ENCODE data around the gene TRPM2. TPM values are rescaled to one million over a fixed set of nuclear protein-coding genes. Genes with fewer than 3 reads are reported as not detected.

TRPM2 gene
- total and polyA plus RNA-seq, 10 of the 15 experiments (the other 5 are each of a cell fraction or from before 2014, with no cell fraction given): 0.03 to 9.1 (median 2.6) TPM

DNA sequence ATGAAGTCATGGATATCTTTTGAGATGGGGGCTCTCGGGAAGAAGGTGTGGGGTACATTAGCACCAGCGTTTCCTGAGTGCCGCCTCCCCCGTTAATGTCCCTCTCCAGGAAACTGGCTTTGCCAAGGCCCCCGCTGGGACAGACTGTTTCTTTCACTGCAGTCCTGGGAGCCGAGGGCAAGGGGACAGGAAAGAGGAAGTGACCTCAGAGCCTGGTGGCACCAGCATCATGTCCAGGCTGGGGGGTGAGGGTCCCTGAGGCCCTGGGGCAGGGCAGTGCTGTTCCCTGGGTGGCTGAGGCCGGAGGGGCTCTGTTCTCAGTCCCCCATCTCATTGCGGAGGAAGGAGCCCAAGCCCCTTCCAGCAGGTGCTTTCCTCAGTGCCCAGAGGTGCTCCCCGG lies 47.7 kb upstream of the TRPM2 start:
- no peak overlapping the region for H3K27ac ChIP-seq (ENCODE audit: control insufficient read depth, insufficient read depth)
- no peaks in the 10 kb centered on the region for H3K27me3 ChIP-seq (replicated peaks in 1 of 2; ENCODE audit: control insufficient read depth in 2 of 2, insufficient read depth in 2 of 2, low read length in 1 of 2)
- RAD21 ChIA-PET (ENCODE audit: unreplicated experiment): interaction anchor here (2.0 kb wide), 1 partner anchor 10 kb away, joined by 9 read pairs; no protein-coding TSS in a partner anchor
- ATAC-seq (no peak), FAIRE-seq (no peak), DNase-seq (ENCODE audit: low read depth, low spot score) (no peak)
- CTCF ChIA-PET: interaction anchor here (1.5 kb wide), 1 partner anchor 10 kb away, joined by 3 read pairs; no protein-coding TSS in a partner anchor
- in situ Hi-C loops (cut with MboI): no loop called here
- no peak overlapping the region for H3K4me3 ChIP-seq
- no peak overlapping the region for H3K4me2 ChIP-seq (ENCODE audit: control insufficient read depth, insufficient read depth)
- BruUV-seq (replicated peaks): no TSS peak
- no peaks in the 10 kb centered on the region for H3K9me3 ChIP-seq (replicated peaks; ENCODE audit: control insufficient read depth, insufficient read depth, low read length)
- peaks cover 11% of the 10 kb centered on the region for H3K4me1 ChIP-seq (ENCODE audit: control insufficient read depth, insufficient read depth, low read length)
- H3K79me2 ChIP-seq (ENCODE audit: control insufficient read depth, insufficient read depth, low read length): peaks cover 48% of the 10 kb centered on the region
- intact Hi-C loops (cut with micrococcal nuclease; ENCODE audit: unreplicated experiment): no loop called here
- POLR2A ChIA-PET: no interaction called here
- H2AFZ ChIP-seq (ENCODE audit: control insufficient read depth, low read depth, low read length): no peak overlapping the region
- no peak overlapping the region; the same call in 1 of the 2 replicates for H3K9ac ChIP-seq (ENCODE audit: control insufficient read depth, insufficient read depth, low read length)
- TF ChIP-seq CHD4 (IDR thresholded peaks at IDR 0.05) (no peak), SPI1 (IDR thresholded peaks at IDR 0.05; ENCODE audit: borderline replicate concordance, insufficient read depth, low read depth, low read length) (peak; percentile 57; the same call in 1 of the 2 replicates)
- SMC1A ChIA-PET (ENCODE audit: uncharacterized antibody, unreplicated experiment): interaction anchor here (1.1 kb wide), 1 partner anchor 174 kb away, joined by 3 read pairs; no protein-coding TSS in a partner anchor
- WGBS (ENCODE audit: insufficient coverage, insufficient replicate concordance, low lambda C conversion rate, missing lambda C conversion rate): 75% methylated on average over 9 of the region's 9 CpGs
- peaks cover 0 to 9% of the 10 kb centered on the region in 2 experiments; a peak in 3 of 4 replicates for H3K36me3 ChIP-seq (ENCODE audit: control insufficient read depth in 2 of 2, insufficient read depth in 2 of 2, low read length in 1 of 2)
- no peaks in the 10 kb centered on the region; the same call in 1 of the 2 replicates for H4K20me1 ChIP-seq (ENCODE audit: control insufficient read depth, insufficient read depth)

- 95% methylated on average over 20 of the region's 21 CpGs for WGBS (ENCODE audit: insufficient coverage, insufficient replicate concordance, low lambda C conversion rate, missing lambda C conversion rate)
- Histone ChIP-seq H3K4me2 (ENCODE audit: control insufficient read depth, insufficient read depth) (no peak overlapping the region), H3K36me3 (ENCODE audit: control insufficient read depth in 2 of 2, insufficient read depth in 2 of 2, low read length in 1 of 2) (peaks cover 5 to 18% of the 10 kb centered on the region in 2 experiments; a peak in 3 of 4 replicates), H3K27me3 (replicated peaks in 1 of 2; ENCODE audit: control insufficient read depth in 2 of 2, insufficient read depth in 2 of 2, low read length in 1 of 2) (no peaks in the 10 kb centered on the region), H3K4me3 (no peak overlapping the region), H3K9ac (ENCODE audit: control insufficient read depth, insufficient read depth, low read length) (no peak overlapping the region), H4K20me1 (ENCODE audit: control insufficient read depth, insufficient read depth) (no peaks in the 10 kb centered on the region; the same call in 1 of the 2 replicates), H3K27ac (ENCODE audit: control insufficient read depth, insufficient read depth) (no peak overlapping the region), H3K4me1 (ENCODE audit: control insufficient read depth, insufficient read depth, low read length) (peaks cover 5% of the 10 kb centered on the region), H2AFZ (ENCODE audit: control insufficient read depth, low read depth, low read length) (no peak overlapping the region), H3K79me2 (ENCODE audit: control insufficient read depth, insufficient read depth, low read length) (peaks cover 34% of the 10 kb centered on the region), H3K9me3 (replicated peaks; ENCODE audit: control insufficient read depth, insufficient read depth, low read length) (no peaks in the 10 kb centered on the region)
- TF ChIP-seq, protein P1, sequence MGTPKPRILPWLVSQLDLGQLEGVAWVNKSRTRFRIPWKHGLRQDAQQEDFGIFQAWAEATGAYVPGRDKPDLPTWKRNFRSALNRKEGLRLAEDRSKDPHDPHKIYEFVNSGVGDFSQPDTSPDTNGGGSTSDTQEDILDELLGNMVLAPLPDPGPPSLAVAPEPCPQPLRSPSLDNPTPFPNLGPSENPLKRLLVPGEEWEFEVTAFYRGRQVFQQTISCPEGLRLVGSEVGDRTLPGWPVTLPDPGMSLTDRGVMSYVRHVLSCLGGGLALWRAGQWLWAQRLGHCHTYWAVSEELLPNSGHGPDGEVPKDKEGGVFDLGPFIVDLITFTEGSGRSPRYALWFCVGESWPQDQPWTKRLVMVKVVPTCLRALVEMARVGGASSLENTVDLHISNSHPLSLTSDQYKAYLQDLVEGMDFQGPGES (IDR thresholded peaks at IDR 0.05): no peak
- no peak for TF ChIP-seq STAT3 (IDR thresholded peaks at IDR 0.05; ENCODE audit: low read depth, low read length)
- ATAC-seq (no peak), FAIRE-seq (no peak), DNase-seq (ENCODE audit: low read depth, low spot score) (no peak)
- in situ Hi-C loops (cut with MboI): no loop called here
- intact Hi-C loops (cut with micrococcal nuclease; ENCODE audit: unreplicated experiment): no loop called here
- ChIA-PET RAD21 (ENCODE audit: unreplicated experiment) (no interaction called here), CTCF (interaction anchor here (1.4 kb wide), 1 partner anchor 9 kb away, joined by 4 read pairs; no protein-coding TSS in a partner anchor), POLR2A (interaction anchor here (0.6 kb wide), 1 partner anchor 464 kb away, joined by 3 read pairs; no protein-coding TSS in a partner anchor), SMC1A (ENCODE audit: uncharacterized antibody, unreplicated experiment) (no interaction called here)
- no TSS peak for BruUV-seq (replicated peaks)
Observed at GRCh38 chr21:44306936-44307704, 46.3 kb upstream of the TRPM2 start.
